Measurements from ENCODE around the gene CAPN2. TPM values are rescaled to one million over a fixed set of nuclear protein-coding genes. Genes with fewer than 3 reads are reported as not detected.
A peak's percentile ranks its signal among the peaks of the same experiment; 100 is the strongest.

The CAPN2 gene
- total RNA-seq, 1 donor from 2014 or later, result 151 TPM

DNA sequence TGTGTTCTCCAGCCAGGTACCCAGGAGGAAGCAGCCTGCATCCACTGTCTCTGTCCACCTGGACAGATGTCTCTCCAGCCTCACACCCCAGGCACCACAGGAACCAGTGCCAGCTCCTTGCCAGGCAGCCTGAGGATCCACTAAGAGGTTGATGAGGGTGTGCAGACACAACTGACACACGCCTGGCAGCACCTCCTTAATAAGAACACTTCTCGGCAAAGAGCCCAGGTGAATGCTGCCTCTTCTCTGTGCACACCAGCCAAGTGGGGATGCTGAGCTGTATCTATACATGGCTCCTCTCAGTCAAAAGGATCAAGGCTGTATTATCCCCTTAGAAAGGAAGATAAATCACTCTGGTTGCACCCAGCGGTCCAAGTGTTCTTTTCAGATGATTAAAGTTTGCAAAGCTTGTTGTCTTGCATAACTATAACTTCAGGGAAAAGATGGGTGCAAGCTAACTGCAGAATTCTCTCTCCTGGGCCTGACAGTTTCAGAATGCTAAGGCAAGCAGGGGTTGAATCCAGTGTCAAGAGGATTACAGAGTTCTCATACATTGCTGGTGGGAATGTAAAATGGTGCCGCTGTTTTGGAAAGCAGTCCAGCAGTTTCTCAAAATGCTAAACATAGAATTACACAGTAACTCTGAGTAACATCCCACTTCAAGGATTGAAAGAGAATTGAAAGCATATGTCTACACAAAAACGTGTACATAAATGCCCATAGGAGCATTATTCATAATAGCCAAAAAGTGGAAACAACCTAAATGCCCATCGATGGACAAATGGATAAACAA, 43.1 kb upstream of the CAPN2 start:
- Mint-ChIP-seq H3K27me3 (ENCODE audit: low read depth) (peaks cover 6% of the 10 kb centered on the region), H3K9me3 (peaks cover 10% of the 10 kb centered on the region), H3K4me3 (no peak overlapping the region), H3K36me3 (no peaks in the 10 kb centered on the region), H3K27ac (no peak overlapping the region), H3K4me1 (no peaks in the 10 kb centered on the region)
- DNase-seq (ENCODE audit: low spot score in 2 of 2, unreplicated experiment in 2 of 2), result no peak
- TF ChIP-seq, protein P1, sequence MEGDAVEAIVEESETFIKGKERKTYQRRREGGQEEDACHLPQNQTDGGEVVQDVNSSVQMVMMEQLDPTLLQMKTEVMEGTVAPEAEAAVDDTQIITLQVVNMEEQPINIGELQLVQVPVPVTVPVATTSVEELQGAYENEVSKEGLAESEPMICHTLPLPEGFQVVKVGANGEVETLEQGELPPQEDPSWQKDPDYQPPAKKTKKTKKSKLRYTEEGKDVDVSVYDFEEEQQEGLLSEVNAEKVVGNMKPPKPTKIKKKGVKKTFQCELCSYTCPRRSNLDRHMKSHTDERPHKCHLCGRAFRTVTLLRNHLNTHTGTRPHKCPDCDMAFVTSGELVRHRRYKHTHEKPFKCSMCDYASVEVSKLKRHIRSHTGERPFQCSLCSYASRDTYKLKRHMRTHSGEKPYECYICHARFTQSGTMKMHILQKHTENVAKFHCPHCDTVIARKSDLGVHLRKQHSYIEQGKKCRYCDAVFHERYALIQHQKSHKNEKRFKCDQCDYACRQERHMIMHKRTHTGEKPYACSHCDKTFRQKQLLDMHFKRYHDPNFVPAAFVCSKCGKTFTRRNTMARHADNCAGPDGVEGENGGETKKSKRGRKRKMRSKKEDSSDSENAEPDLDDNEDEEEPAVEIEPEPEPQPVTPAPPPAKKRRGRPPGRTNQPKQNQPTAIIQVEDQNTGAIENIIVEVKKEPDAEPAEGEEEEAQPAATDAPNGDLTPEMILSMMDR (IDR thresholded peaks at IDR 0.05; ENCODE audit: unreplicated experiment), result no peak

DNA sequence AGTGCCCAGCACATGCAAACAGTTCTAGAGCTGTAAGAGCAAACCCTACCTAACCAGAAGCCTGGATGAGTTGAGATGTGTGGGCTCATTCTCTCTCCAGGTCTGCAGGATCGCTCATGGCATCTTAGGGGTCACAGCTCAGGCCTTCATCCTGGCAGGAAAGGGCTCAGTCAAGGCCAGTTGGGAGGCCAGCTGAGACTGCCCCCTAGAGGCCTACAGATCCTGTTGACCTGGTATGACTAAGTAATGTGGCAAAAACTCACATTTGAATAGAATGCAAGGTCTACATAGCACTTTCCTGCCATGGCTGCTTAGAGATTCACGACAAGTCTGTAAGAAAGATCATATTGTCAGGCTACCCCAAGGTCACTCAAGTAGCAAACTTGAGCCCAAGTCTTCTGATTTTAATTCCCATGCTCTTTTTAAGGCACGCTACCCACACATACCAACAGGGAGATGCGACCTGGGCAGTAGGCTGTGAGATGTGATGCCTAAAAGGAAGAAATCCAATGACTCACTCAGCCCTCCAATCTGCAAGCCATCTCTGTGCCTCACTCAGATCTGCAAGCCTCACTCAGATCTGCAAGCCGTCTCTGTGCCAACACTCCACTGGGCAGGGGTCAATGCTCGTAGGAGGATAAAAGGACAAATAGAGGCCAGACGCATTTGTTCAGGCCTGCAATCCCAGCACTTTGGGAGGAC, 41.7 kb upstream of the CAPN2 start:
- H3K27ac Mint-ChIP-seq, result no peak overlapping the region
- TF ChIP-seq, protein P1 (IDR thresholded peaks at IDR 0.05; ENCODE audit: unreplicated experiment), result peak; percentile 22
- peaks cover 6% of the 10 kb centered on the region for H3K27me3 Mint-ChIP-seq (ENCODE audit: low read depth)
- no peaks in the 10 kb centered on the region for H3K4me1 Mint-ChIP-seq
- H3K4me3 Mint-ChIP-seq, result no peak overlapping the region
- H3K36me3 Mint-ChIP-seq, result no peaks in the 10 kb centered on the region
- no peak for DNase-seq (ENCODE audit: low spot score in 2 of 2, unreplicated experiment in 2 of 2)
- peaks cover 19% of the 10 kb centered on the region for H3K9me3 Mint-ChIP-seq

DNA sequence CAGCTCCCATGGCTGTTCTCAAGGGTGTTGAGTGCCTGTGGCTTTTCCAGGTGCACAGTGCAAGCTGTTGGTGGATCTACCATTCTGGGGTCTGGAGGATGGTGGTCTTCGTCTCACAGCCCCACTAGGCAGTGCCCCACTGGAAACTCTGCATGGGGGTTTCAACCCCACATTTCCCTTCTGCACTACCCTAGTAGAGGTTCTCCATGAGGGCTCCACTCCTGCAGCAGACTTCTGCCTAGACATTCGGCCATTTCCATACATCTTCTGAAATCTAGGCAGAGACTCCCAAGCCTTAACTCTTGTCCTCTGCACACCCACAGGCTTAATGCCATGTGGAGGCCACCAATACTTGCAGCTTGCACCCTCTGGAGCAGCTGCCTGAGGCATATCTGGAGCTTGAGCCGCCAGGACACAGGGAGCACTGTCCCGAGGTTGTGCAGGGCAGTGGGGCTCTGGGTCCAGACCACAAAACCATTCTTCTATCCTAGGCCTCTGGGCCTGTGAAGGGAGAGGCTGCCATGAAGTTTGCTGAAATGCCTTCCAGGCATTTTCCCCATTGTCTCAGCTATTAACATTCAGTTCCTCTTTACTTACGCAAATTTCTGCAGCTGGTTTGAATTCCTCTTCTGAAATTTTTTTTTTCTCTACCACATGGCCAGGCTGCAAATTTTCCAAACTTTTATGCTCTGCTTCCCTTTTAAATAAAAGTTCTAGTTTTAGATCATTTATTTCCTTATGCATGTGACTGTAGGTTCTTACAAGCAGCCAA, 38.0 kb upstream of the CAPN2 start:
- DNase-seq (ENCODE audit: low spot score in 2 of 2, unreplicated experiment in 2 of 2), result no peak
- TF ChIP-seq, protein P1 (IDR thresholded peaks at IDR 0.05; ENCODE audit: unreplicated experiment), result no peak
- Mint-ChIP-seq H3K4me1 (no peaks in the 10 kb centered on the region), H3K27me3 (ENCODE audit: low read depth) (no peaks in the 10 kb centered on the region), H3K9me3 (peaks cover 29% of the 10 kb centered on the region), H3K27ac (no peak overlapping the region), H3K36me3 (no peaks in the 10 kb centered on the region), H3K4me3 (no peak overlapping the region)

DNA sequence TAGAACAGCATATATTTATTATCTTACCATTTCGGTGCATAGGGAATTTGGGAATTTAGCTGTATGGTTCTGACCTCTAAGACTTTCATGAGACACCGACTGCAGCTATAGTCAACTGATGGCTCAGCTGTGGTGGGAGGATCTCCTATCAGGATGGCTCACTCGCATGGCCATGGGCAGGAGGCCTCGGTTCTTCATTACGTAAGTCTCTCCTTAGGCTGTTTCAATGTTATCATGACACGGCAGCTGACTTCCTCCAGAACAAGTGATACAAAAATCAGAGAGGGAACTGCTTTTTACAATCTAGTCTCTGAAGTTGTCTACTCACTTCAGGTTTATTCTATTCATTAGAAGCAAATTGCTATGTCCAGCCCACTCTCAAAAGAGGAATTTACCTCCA, 33.5 kb upstream of the CAPN2 start:
- H3K9me3 Mint-ChIP-seq, result peaks cover 19% of the 10 kb centered on the region
- peaks cover 5% of the 10 kb centered on the region for H3K27me3 Mint-ChIP-seq (ENCODE audit: low read depth)
- H3K27ac Mint-ChIP-seq, result no peak overlapping the region
- H3K36me3 Mint-ChIP-seq, result no peaks in the 10 kb centered on the region
- TF ChIP-seq, protein P1 (IDR thresholded peaks at IDR 0.05; ENCODE audit: unreplicated experiment), result no peak
- DNase-seq (ENCODE audit: low spot score in 2 of 2, unreplicated experiment in 2 of 2), result no peak
- no peaks in the 10 kb centered on the region for H3K4me1 Mint-ChIP-seq
- H3K4me3 Mint-ChIP-seq, result no peak overlapping the region

DNA sequence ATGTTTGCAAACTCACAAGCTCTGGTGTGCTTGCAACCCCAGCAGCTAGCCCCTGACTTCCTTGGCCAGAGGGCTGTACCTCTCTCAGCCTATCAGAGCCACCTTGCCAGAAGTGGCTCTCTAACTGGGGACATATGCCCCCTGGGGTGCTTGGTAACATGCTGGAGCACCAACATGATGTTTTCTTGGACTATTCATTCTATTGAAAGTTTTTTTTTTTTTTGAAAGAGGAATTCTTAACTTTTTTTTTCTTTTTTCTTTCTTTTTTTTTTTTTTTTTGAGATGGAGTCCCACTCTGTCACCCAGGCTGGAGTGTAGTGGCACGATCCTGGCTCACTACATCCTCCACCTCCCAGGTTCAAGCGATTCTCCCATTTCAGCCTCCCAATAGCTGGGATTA, 32.2 kb upstream of the CAPN2 start:
- Mint-ChIP-seq H3K4me3 (no peak overlapping the region), H3K4me1 (peaks cover 3% of the 10 kb centered on the region), H3K9me3 (peaks cover 11% of the 10 kb centered on the region), H3K27me3 (ENCODE audit: low read depth) (peaks cover 5% of the 10 kb centered on the region), H3K36me3 (no peaks in the 10 kb centered on the region), H3K27ac (no peak overlapping the region)
- DNase-seq (ENCODE audit: low spot score in 2 of 2, unreplicated experiment in 2 of 2), result no peak
- TF ChIP-seq, protein P1 (IDR thresholded peaks at IDR 0.05; ENCODE audit: unreplicated experiment), result no peak

All from mesothelial cell of epicardium (in vitro differentiated cells).